ENCODE results near the gene SETD5. TPM values are rescaled to one million over a fixed set of nuclear protein-coding genes. Genes with fewer than 3 reads are reported as not detected.

Gene SETD5
- total and polyA plus RNA-seq, 4 donors = 23.7 to 178 (median 67.6) TPM

- no peak overlapping the region for H3K4me3 ChIP-seq
- peak overlapping the region; percentile 21 to 74 for H3K27ac ChIP-seq (ENCODE audit: low read depth in 1 of 2, low read length in 1 of 2)
- H3K9ac ChIP-seq (ENCODE audit: insufficient read depth in 1 of 2, low read length in 2 of 2) = peak overlapping the region in 1 of 2 donors; percentile 83
- ATAC-seq (ENCODE audit: insufficient read depth, low FRiP score) (no peak), DNase-seq (peak; percentile 42 to 58 (median 55))
- peaks cover 0 to 6% (median 0%) of the 10 kb centered on the region in 4 donors for H3K36me3 ChIP-seq (ENCODE audit: control insufficient read depth in 4 of 4, insufficient read depth in 4 of 4, low read length in 4 of 4)
- peaks cover 6 to 67% (median 31%) of the 10 kb centered on the region in 5 donors for H3K4me1 ChIP-seq (ENCODE audit: control insufficient read depth in 5 of 5, insufficient read depth in 5 of 5, low read length in 5 of 5)
- H3K27me3 ChIP-seq (ENCODE audit: control insufficient read depth in 3 of 3, insufficient read depth in 3 of 3, low read length in 2 of 3) = no peaks in the 10 kb centered on the region
- TF ChIP-seq, protein P1, sequence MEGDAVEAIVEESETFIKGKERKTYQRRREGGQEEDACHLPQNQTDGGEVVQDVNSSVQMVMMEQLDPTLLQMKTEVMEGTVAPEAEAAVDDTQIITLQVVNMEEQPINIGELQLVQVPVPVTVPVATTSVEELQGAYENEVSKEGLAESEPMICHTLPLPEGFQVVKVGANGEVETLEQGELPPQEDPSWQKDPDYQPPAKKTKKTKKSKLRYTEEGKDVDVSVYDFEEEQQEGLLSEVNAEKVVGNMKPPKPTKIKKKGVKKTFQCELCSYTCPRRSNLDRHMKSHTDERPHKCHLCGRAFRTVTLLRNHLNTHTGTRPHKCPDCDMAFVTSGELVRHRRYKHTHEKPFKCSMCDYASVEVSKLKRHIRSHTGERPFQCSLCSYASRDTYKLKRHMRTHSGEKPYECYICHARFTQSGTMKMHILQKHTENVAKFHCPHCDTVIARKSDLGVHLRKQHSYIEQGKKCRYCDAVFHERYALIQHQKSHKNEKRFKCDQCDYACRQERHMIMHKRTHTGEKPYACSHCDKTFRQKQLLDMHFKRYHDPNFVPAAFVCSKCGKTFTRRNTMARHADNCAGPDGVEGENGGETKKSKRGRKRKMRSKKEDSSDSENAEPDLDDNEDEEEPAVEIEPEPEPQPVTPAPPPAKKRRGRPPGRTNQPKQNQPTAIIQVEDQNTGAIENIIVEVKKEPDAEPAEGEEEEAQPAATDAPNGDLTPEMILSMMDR (IDR thresholded peaks at IDR 0.05; ENCODE audit: control extremely low read depth, extremely low read depth) = no peak
- 40 to 55% methylated on average over 3 of the region's 3 CpGs for WGBS, 2 donors
- no peaks in the 10 kb centered on the region for H3K9me3 ChIP-seq (ENCODE audit: control insufficient read depth in 4 of 4, insufficient read depth in 3 of 4, low read length in 3 of 4)
Measured at GRCh38 chr3:9402410-9403228, 5.2 kb downstream of the SETD5 start.

- TF ChIP-seq, protein P1 (IDR thresholded peaks at IDR 0.05; ENCODE audit: control extremely low read depth, extremely low read depth) = no peak
- Histone ChIP-seq H3K27me3 (ENCODE audit: control insufficient read depth in 3 of 3, insufficient read depth in 3 of 3, low read length in 2 of 3) (no peaks in the 10 kb centered on the region), H3K36me3 (ENCODE audit: control insufficient read depth in 4 of 4, insufficient read depth in 4 of 4, low read length in 4 of 4) (no peaks in the 10 kb centered on the region), H3K27ac (ENCODE audit: low read depth in 1 of 2, low read length in 1 of 2) (no peak overlapping the region), H3K4me1 (ENCODE audit: control insufficient read depth in 5 of 5, insufficient read depth in 5 of 5, low read length in 5 of 5) (peaks cover 7 to 67% (median 33%) of the 10 kb centered on the region in 5 donors), H3K4me3 (no peak overlapping the region), H3K9ac (ENCODE audit: insufficient read depth in 1 of 2, low read length in 2 of 2) (no peak overlapping the region), H3K9me3 (ENCODE audit: control insufficient read depth in 4 of 4, insufficient read depth in 3 of 4, low read length in 3 of 4) (no peaks in the 10 kb centered on the region)
- DNase-seq (no peak), ATAC-seq (ENCODE audit: insufficient read depth, low FRiP score) (no peak)
- WGBS, 2 donors = 65 to 77% methylated on average over 2 of the region's 2 CpGs
Measured at GRCh38 chr3:9403463-9403862, 6.0 kb downstream of the SETD5 start.

DNA sequence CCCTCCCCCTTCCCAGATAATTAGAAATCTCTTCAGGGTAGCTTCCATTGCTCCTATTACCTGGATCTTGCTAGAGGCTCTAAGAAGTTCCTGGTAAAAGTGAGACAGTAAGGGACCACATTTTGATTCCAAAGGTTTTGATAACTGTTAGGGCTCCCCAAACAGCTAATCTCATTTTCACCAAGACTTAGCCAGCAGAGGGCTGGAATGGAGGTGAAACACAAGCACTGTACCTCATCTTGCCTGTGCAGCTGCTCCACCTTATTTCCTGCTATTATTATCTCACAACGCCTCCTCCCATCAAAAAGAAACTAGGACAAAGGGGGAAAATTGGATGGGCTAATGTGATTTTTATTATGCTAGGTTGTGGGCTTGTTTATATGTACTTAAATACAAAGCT, 7.3 kb downstream of the SETD5 start:
- no peaks in the 10 kb centered on the region for H3K9me3 ChIP-seq (ENCODE audit: control insufficient read depth in 4 of 4, insufficient read depth in 3 of 4, low read length in 3 of 4)
- ATAC-seq (ENCODE audit: insufficient read depth, low FRiP score) (no peak), DNase-seq (no peak)
- H3K27ac ChIP-seq (ENCODE audit: low read depth in 1 of 2, low read length in 1 of 2) = peak overlapping the region in 1 of 2 donors; percentile 41
- WGBS, 2 donors = 43% methylated on average over 1 of the region's 1 CpG
- TF ChIP-seq, protein P1 (IDR thresholded peaks at IDR 0.05; ENCODE audit: control extremely low read depth, extremely low read depth) = no peak
- H3K4me1 ChIP-seq (ENCODE audit: control insufficient read depth in 5 of 5, insufficient read depth in 5 of 5, low read length in 5 of 5) = peaks cover 6 to 61% (median 33%) of the 10 kb centered on the region in 5 donors
- no peak overlapping the region for H3K4me3 ChIP-seq
- no peaks in the 10 kb centered on the region for H3K27me3 ChIP-seq (ENCODE audit: control insufficient read depth in 3 of 3, insufficient read depth in 3 of 3, low read length in 2 of 3)
- no peaks in the 10 kb centered on the region for H3K36me3 ChIP-seq (ENCODE audit: control insufficient read depth in 4 of 4, insufficient read depth in 4 of 4, low read length in 4 of 4)
- peak overlapping the region in 1 of 2 donors; percentile 2 for H3K9ac ChIP-seq (ENCODE audit: insufficient read depth in 1 of 2, low read length in 2 of 2)

Data from lung (tissue), 12 donors.